Spinal cord (tissue), 10 donors: ENCODE results near the gene MYO1G. TPM values are rescaled to one million over a fixed set of nuclear protein-coding genes. Genes with fewer than 3 reads are reported as not detected.

Experiments
- DNase-seq, 6 donors: peaks; one replicate each; pipeline versions ENCODE4 v3.0.0 to v3.0.0-alpha.2; 2013 to 2015; ENCODE audit warnings: low spot score in 6 of 6, low read depth in 4 of 6
- H3K27ac ChIP-seq: one replicate; pipeline ENCODE4 v1.5.1; 2013; ENCODE audit warnings: low read depth, low read length, control low read depth
- H3K27me3 ChIP-seq: one replicate; pipeline ENCODE4 v1.6.1; 2013; ENCODE audit warnings: low read length; ENCODE audit not compliant: control insufficient read depth, insufficient read depth
- H3K36me3 ChIP-seq: one replicate; pipeline ENCODE4 v1.6.1; 2013; ENCODE audit warnings: low read length; ENCODE audit not compliant: control insufficient read depth, insufficient read depth
- H3K4me1 ChIP-seq: one replicate; pipeline ENCODE4 v1.6.1; 2013; ENCODE audit warnings: low read length; ENCODE audit not compliant: control insufficient read depth, insufficient read depth
- H3K4me3 ChIP-seq: one replicate; pipeline ENCODE4 v1.5.1; 2013; ENCODE audit warnings: low read depth, low read length, control low read depth
- H3K9me3 ChIP-seq: one replicate; pipeline ENCODE4 v1.6.1; 2013; ENCODE audit warnings: low read length; ENCODE audit not compliant: control insufficient read depth, insufficient read depth
- WGBS: methylation state at CpG from one replicate; pipeline ENCODE4 v1.1.5; 2013; ENCODE audit warnings: missing lambda C conversion rate; ENCODE audit not compliant: insufficient coverage; 5-methylcytosine and 5-hydroxymethylcytosine counted together
- polyA plus RNA-seq, 2 donors: library from polyadenylated mRNA; unstranded; fragments of 120-200 nt; gene quantifications; one replicate each; pipeline ENCODE4 v1.2.1, GENCODE V29; 2013; ENCODE audit not compliant: insufficient read length in 2 of 2
- total RNA-seq, 2 donors: library from RNA; depleted of rRNA in 1 of 2; stranded (reverse); fragments of 120-200 nt in 1 of 2; fragments of >200 nt in 1 of 2; gene quantifications; one replicate each; pipeline versions ENCODE4 v1.2.3 to v1.2.4, GENCODE V29; 2013 to 2014
- donor health status: healthy.

MYO1G gene
- total and polyA plus RNA-seq, 4 donors: 0.48 to 1.4 (median 0.55) TPM

DNA sequence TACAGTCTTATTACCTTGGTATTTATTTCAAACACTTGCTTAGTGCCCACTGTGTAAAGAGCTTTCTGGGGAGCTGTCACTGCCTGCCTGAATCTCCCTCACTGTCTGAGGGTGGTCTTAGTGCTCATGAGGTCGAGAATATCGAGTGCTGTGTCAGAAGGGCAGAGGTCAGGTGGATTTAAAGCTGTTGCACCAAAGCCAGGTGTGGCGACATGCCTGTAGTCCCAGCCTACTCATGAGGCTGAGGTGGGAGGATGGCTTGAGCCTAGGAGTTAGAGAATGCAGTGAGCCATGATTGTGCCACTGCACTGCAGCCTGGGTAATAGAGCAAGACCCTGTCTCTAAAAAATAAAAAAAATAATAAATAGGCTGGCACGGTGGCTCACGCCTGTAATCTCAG, 42.1 kb upstream of the MYO1G start:
- Histone ChIP-seq H3K36me3 (peaks cover 4% of the 10 kb centered on the region), H3K4me1 (no peaks in the 10 kb centered on the region), H3K27ac (no peak overlapping the region), H3K9me3 (peaks cover 5% of the 10 kb centered on the region), H3K27me3 (no peaks in the 10 kb centered on the region), H3K4me3 (no peak overlapping the region)
- DNase-seq: no peak
- WGBS: 82% methylated on average over 3 of the region's 5 CpGs

GRCh38 chr7:45017253-45017652, 38.4 kb upstream of the MYO1G start:
- Histone ChIP-seq H3K4me1 (no peaks in the 10 kb centered on the region), H3K4me3 (no peak overlapping the region), H3K27ac (no peak overlapping the region), H3K36me3 (peaks cover 4% of the 10 kb centered on the region), H3K27me3 (no peaks in the 10 kb centered on the region), H3K9me3 (peaks cover 2% of the 10 kb centered on the region)
- DNase-seq: no peak
- WGBS: no CpG with 5 or more reads among the region's 3 CpGs

- Histone ChIP-seq H3K27me3 (no peaks in the 10 kb centered on the region), H3K27ac (no peak overlapping the region), H3K4me1 (no peaks in the 10 kb centered on the region), H3K9me3 (peaks cover 2% of the 10 kb centered on the region), H3K36me3 (peaks cover 8% of the 10 kb centered on the region), H3K4me3 (no peak overlapping the region)
- WGBS: no CpG with 5 or more reads among the region's 1 CpG
- no peak for DNase-seq
These were observed 36.5 kb upstream of the MYO1G start for GRCh38 chr7:45015313-45015712.

GRCh38 chr7:45013465-45013967, 34.7 kb upstream of the MYO1G start:
- H3K9me3 ChIP-seq: peaks cover 2% of the 10 kb centered on the region
- no CpG with 5 or more reads among the region's 2 CpGs for WGBS

DNA sequence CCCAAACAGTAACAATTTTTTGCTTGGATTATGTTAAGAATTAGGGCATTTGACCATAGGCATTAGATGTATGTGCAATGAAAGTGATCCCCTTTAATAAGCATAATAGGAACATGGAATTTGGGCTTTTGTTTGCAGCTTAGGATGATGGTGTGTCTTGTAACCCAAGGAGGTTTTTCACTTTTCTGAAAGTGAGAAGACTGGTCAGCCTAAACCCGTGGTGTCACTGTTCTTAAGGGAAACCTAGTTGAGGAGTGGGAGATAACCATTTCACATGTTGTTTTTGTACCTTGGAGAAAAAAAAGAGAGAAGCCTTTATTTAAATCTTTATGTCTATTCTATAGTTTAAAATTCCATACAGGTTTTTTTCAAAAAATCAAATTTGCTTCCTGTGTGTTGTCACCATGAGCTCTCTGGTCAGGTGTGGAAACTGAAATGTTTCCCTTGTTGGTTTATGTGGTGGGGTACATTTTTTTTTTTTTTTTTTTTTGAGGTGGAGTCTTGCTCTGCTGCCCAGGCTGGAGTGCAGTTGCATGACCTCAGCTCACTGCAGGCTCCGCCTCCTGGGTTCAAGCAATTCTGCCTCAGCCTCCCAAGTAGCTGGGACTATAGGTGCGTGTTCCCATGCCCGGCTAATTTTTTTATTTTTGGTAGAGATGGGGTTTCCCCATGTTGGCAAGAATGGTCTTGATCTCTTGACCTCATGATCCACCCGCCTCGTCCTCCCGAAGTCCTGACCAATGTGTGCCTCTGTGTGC, 28.9 kb upstream of the MYO1G start:
- no peak for DNase-seq
- Histone ChIP-seq H3K27ac (no peak overlapping the region), H3K27me3 (no peaks in the 10 kb centered on the region), H3K4me3 (no peak overlapping the region), H3K9me3 (no peaks in the 10 kb centered on the region), H3K36me3 (peaks cover 5% of the 10 kb centered on the region), H3K4me1 (peaks cover 3% of the 10 kb centered on the region)
- WGBS: 100% methylated on average over 2 of the region's 7 CpGs

More at GRCh38 chr7:45013465-45013967, 34.7 kb upstream of the MYO1G start:
- Histone ChIP-seq H3K27me3 (no peaks in the 10 kb centered on the region), H3K27ac (no peak overlapping the region), H3K4me3 (no peak overlapping the region), H3K36me3 (peaks cover 8% of the 10 kb centered on the region), H3K4me1 (no peaks in the 10 kb centered on the region)
- no peak for DNase-seq

DNA sequence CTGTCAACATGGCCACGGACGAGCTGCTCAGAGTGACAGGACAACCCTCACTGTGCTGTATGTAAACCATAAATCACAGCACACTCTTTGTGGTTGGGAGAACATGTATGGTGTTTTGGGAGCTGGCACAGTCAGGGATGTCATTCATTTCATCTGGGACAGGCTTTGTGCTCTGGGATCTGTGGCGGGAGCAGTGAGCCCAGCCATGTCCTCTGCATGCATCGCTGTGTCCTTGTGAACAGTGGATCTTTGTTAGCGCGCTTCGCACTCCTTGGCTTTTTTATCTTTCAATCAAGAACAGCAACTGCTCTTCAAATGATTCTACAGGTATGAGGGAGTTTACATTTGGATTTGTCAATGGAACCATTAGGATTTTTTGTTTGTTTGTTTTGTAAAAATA, 28.3 kb upstream of the MYO1G start:
- no peaks in the 10 kb centered on the region for H3K9me3 ChIP-seq
- H3K27ac ChIP-seq: no peak overlapping the region
- peaks cover 3% of the 10 kb centered on the region for H3K4me1 ChIP-seq
- no peak overlapping the region for H3K4me3 ChIP-seq
- no CpG with 5 or more reads among the region's 7 CpGs for WGBS
- no peaks in the 10 kb centered on the region for H3K27me3 ChIP-seq
- H3K36me3 ChIP-seq: peaks cover 5% of the 10 kb centered on the region
- DNase-seq: peak in 2 of 6 donors; percentile 34 to 41

DNA sequence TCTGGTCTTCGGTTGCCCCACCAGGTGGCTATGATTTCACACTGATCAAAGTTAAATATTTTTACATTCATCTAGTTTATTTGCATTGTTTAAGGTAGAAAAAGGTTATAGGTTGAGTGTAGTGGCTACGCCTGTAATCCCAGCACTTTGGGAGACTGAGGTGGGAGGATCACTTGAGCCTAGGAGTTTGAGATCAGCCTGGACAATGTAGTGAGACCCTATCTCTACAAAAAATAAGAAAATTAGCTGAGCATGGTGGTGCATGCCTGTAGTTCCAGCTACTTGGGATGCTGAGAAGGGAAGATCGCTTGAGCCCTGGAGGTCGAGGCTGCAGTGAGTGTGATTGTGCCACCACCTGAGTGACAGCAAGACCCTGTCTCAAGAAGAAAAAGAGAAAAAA, 25.0 kb upstream of the MYO1G start:
- Histone ChIP-seq H3K4me3 (no peak overlapping the region), H3K27ac (no peak overlapping the region), H3K36me3 (no peaks in the 10 kb centered on the region), H3K9me3 (no peaks in the 10 kb centered on the region), H3K4me1 (peaks cover 7% of the 10 kb centered on the region), H3K27me3 (no peaks in the 10 kb centered on the region)
- DNase-seq: no peak
- WGBS: 97% methylated on average over 3 of the region's 4 CpGs

DNA sequence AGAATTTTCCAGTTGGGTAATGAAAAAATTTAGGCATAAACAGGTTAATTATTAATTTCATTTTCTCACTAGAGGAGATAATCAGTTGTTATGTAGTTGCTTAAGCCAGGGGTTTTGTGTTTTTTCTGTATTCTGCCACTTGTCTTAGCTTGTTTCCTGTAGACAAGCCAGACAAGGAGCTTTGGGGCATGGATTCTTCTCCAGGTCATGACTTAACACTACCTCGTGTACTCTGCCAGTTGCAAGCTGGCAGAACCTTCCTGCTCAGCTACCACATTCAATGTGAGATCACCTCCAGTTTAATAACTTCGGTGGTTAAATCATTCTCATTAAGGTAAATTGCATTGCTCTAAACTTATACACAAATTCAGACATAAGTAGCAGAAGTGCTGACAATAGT, 23.0 kb upstream of the MYO1G start:
- Histone ChIP-seq H3K27ac (no peak overlapping the region), H3K4me1 (peaks cover 7% of the 10 kb centered on the region), H3K36me3 (no peaks in the 10 kb centered on the region), H3K27me3 (no peaks in the 10 kb centered on the region), H3K9me3 (no peaks in the 10 kb centered on the region), H3K4me3 (no peak overlapping the region)
- 60% methylated on average over 1 of the region's 2 CpGs for WGBS
- no peak for DNase-seq

DNA sequence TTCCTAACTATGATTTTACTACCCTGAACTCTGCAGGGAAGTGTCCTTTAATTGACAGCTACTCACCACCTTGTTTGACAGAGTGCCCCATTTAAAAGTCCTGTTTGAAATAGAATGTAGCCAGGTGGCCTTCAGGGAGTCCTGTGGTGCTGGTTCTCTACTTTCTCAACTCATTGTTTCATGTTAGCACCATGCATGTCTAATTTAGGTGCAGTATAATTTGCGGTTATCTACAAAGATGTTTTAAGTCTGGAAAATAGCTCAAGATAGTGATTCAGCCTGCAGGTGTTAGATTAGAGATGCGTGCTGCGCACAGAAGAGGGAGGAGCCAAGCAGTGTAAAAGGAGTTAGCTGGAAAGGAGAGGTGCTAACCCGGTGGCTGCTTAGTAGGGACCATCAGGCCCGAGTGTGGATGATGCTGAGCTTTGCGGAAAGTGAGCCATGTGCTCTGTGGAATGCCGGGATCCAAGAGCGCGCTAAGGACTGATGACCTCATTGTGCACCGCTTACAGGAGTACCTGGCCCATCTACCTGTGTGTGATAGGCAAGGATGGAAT, 22.4 kb upstream of the MYO1G start:
- no peaks in the 10 kb centered on the region for H3K9me3 ChIP-seq
- DNase-seq: peak in 1 of 6 donors; percentile 9
- WGBS: 43% methylated on average over 10 of the region's 10 CpGs

More for the DNA sequence above, 22.4 kb upstream of the MYO1G start:
- Histone ChIP-seq H3K4me1 (peaks cover 7% of the 10 kb centered on the region), H3K27ac (peak overlapping the region; percentile 83), H3K27me3 (no peaks in the 10 kb centered on the region), H3K36me3 (no peaks in the 10 kb centered on the region), H3K4me3 (peak overlapping the region; percentile 73)
